Keratinocyte (primary cell): ENCODE data around the gene ARHGAP10. TPM values are rescaled to one million over a fixed set of nuclear protein-coding genes. Genes with fewer than 3 reads are reported as not detected.

ENCODE experiments used
- DNase-seq: peaks from one replicate; pipeline ENCODE4 v3.0.0-alpha.2; 2011; ENCODE audit warnings: low read depth, missing footprints, low spot score
- FAIRE-seq: peaks from 2 replicates; lab custom pipeline; 2011; peaks lifted over from hg19 to GRCh38; lab: Jason Lieb, UNC
- H2AFZ ChIP-seq: 2 replicates; pipeline ENCODE4 v1.6.0; 2012; ENCODE audit warnings: low read length, control low read depth, inconsistent platforms; ENCODE audit not compliant: control insufficient read depth
- H3K27ac ChIP-seq: 2 replicates; pipeline ENCODE4 v1.5.1; 2011; ENCODE audit warnings: low read length; ENCODE audit not compliant: control insufficient read depth, insufficient read depth
- H3K27me3 ChIP-seq: 3 replicates; pipeline ENCODE4 v1.6.0; 2011; ENCODE audit warnings: low read length; ENCODE audit not compliant: control insufficient read depth, insufficient read depth; ENCODE audit errors: extremely low read depth
- H3K36me3 ChIP-seq, 2 experiments: 2 replicates in 1 of 2; 3 replicates in 1 of 2; pipeline ENCODE4 v1.5.1; 2011; ENCODE audit warnings: low read length in 2 of 2, mild to moderate bottlenecking in 1 of 2; ENCODE audit not compliant: control insufficient read depth in 2 of 2, insufficient read depth in 2 of 2; ENCODE audit errors: extremely low read depth in 1 of 2
- H3K4me1 ChIP-seq: 3 replicates; pipeline ENCODE4 v1.5.1; 2011; ENCODE audit warnings: low read length; ENCODE audit not compliant: control insufficient read depth, insufficient read depth; ENCODE audit errors: extremely low read depth
- H3K4me2 ChIP-seq: 3 replicates; pipeline ENCODE4 v1.6.0; 2011; ENCODE audit warnings: low read depth, low read length; ENCODE audit not compliant: control insufficient read depth, insufficient read depth; ENCODE audit errors: extremely low read depth
- H3K4me3 ChIP-seq, 3 experiments: fragments of 200-600 bp in 1 of 3; sonication (generic) in 1 of 3; 2 replicates in 2 of 3; 3 replicates in 1 of 3; pipeline ENCODE4 v1.5.1; 2011 to 2016; ENCODE audit warnings: low read length in 3 of 3, mild to moderate bottlenecking in 3 of 3, control low read depth in 2 of 3, inconsistent platforms in 1 of 3, low read depth in 1 of 3, mixed read lengths in 1 of 3, mixed run types in 1 of 3, moderate library complexity in 1 of 3; ENCODE audit not compliant: control insufficient read depth in 2 of 3, insufficient read depth in 2 of 3; ENCODE audit errors: extremely low read depth in 1 of 3
- H3K79me2 ChIP-seq: 2 replicates; pipeline ENCODE4 v1.6.0; 2012; ENCODE audit warnings: low read length; ENCODE audit not compliant: control insufficient read depth, insufficient read depth
- H3K9ac ChIP-seq: 3 replicates; pipeline ENCODE4 v1.6.0; 2011; ENCODE audit warnings: low read length; ENCODE audit not compliant: control insufficient read depth, insufficient read depth; ENCODE audit errors: extremely low read depth
- H3K9me1 ChIP-seq: 3 replicates; pipeline ENCODE4 v1.6.0; 2011; ENCODE audit warnings: low read length; ENCODE audit not compliant: control insufficient read depth, insufficient read depth; ENCODE audit errors: extremely low read depth
- H3K9me3 ChIP-seq: 2 replicates; pipeline ENCODE4 v1.5.1; 2012; ENCODE audit warnings: low read depth, low read length; ENCODE audit not compliant: control insufficient read depth
- H4K20me1 ChIP-seq: 3 replicates; pipeline ENCODE4 v1.6.0; 2011; ENCODE audit warnings: low read length; ENCODE audit not compliant: control insufficient read depth, insufficient read depth; ENCODE audit errors: extremely low read depth
- EZH2 ChIP-seq: IDR thresholded peaks from one replicate; pipeline ENCODE4 v1.6.1; 2012; ENCODE audit warnings: inconsistent platforms, mild to moderate bottlenecking, low read length, moderate library complexity
- dilution Hi-C: fragments of 300-500 bp; cut with MboI; formaldehyde crosslinking; loops from one replicate; pipeline ENCODE4 v1.7.0; 2020; ENCODE audit warnings: low sequenced_read_pairs; ENCODE audit not compliant: extremely low pct_ligation_motif_present
- polyA plus RNA-seq, 5 experiments: library from polyadenylated mRNA; depleted of rRNA in 3 of 5; stranded (reverse) in 3 of 5; stranded (forward) in 1 of 5; unstranded in 1 of 5; fragments of >200 nt; gene quantifications; 1 replicate in 1 of 5; 2 replicates in 3 of 5; 3 replicates in 1 of 5; pipeline versions ENCODE4 v1.2.1 to v1.2.3, GENCODE V29; 2011 to 2012; ENCODE audit warnings: missing spikeins in 2 of 5, low read depth in 1 of 5, low replicate concordance in 1 of 5
- TF ChIP-seq, protein P1 (sequence below), 3 experiments: IDR thresholded peaks in 1 of 3; conservative IDR thresholded peaks in 1 of 3; optimal IDR thresholded peaks in 1 of 3; 2 replicates in 2 of 3; 3 replicates in 1 of 3; pipeline versions ENCODE3 to v1.5.1; 2011; ENCODE audit warnings: low read length in 3 of 3, mild to moderate bottlenecking in 3 of 3, moderate library complexity in 2 of 3, control low read depth in 1 of 3, inconsistent platforms in 1 of 3; ENCODE audit not compliant: insufficient read depth in 2 of 3; ENCODE audit errors: extremely low read depth in 1 of 3

The ARHGAP10 gene
- polyA plus RNA-seq, 1 donor (not counting 4 experiments of a cell fraction or from before 2014, with no cell fraction given): 18.7 TPM

DNA sequence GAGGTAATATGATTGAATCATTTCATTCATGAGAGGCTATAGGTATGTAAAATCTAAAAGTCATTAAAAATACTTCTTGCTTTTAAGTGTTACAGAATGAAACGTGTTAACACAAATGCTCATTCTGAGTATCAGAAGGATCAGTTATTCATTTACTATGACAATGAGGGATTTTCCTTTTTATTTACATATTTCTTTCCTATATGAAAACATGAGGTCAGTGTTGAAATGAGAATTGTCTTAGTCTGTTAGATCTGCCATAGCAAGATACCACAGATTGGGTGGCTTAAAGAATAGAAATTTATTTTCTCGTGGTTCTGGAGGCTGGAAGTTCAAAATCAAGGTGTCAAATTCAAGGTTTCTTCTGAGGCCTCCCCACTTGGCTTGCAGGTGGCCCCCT, 181.2 kb downstream of the ARHGAP10 start:
- dilution Hi-C loops: no loop called here
- Histone ChIP-seq H3K4me3 (no peak overlapping the region), H3K9me3 (no peaks in the 10 kb centered on the region), H3K9me1 (no peaks in the 10 kb centered on the region), H3K27ac (no peak overlapping the region), H3K4me1 (no peaks in the 10 kb centered on the region), H3K79me2 (no peaks in the 10 kb centered on the region), H3K4me2 (no peak overlapping the region), H3K36me3 (peaks cover 0 to 17% of the 10 kb centered on the region in 2 experiments), H3K9ac (no peak overlapping the region), H2AFZ (no peak overlapping the region), H4K20me1 (no peaks in the 10 kb centered on the region), H3K27me3 (no peaks in the 10 kb centered on the region)
- FAIRE-seq (no peak), DNase-seq (no peak)
- TF ChIP-seq, protein P1, sequence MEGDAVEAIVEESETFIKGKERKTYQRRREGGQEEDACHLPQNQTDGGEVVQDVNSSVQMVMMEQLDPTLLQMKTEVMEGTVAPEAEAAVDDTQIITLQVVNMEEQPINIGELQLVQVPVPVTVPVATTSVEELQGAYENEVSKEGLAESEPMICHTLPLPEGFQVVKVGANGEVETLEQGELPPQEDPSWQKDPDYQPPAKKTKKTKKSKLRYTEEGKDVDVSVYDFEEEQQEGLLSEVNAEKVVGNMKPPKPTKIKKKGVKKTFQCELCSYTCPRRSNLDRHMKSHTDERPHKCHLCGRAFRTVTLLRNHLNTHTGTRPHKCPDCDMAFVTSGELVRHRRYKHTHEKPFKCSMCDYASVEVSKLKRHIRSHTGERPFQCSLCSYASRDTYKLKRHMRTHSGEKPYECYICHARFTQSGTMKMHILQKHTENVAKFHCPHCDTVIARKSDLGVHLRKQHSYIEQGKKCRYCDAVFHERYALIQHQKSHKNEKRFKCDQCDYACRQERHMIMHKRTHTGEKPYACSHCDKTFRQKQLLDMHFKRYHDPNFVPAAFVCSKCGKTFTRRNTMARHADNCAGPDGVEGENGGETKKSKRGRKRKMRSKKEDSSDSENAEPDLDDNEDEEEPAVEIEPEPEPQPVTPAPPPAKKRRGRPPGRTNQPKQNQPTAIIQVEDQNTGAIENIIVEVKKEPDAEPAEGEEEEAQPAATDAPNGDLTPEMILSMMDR (optimal IDR thresholded peaks at IDR 0.05 in 1 of 3, IDR thresholded peaks at IDR 0.05 in 1 of 3, conservative IDR thresholded peaks at IDR 0.05 in 1 of 3; ENCODE audit: extremely low read depth in 1 of 3, insufficient read depth in 2 of 3, low read length in 3 of 3): no peak
- TF ChIP-seq EZH2: no peak

DNA sequence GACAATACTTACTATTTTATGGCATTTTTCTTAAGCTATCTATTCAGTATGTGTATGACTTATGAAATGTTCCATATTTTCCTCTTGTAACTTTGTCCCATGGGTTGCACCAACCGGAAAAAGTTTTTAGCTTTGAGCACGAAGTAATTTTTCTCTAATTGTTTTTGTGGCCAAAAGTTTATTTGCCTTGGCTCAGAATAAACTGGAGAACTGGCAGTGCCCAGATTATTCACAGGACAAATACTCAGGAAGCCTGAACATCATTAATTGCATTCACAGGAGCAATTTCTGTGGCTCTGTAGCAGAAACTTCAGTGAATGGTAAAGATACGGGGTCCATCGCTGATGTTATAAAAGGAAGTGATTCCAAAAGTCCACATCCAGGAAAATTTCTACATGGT, 184.5 kb downstream of the ARHGAP10 start:
- H3K4me1 ChIP-seq: no peaks in the 10 kb centered on the region
- no peak overlapping the region for H3K4me2 ChIP-seq
- no peaks in the 10 kb centered on the region for H3K27me3 ChIP-seq
- no peak overlapping the region for H3K27ac ChIP-seq
- no peak for FAIRE-seq
- DNase-seq: no peak
- no peak overlapping the region for H3K9ac ChIP-seq
- H3K9me3 ChIP-seq: no peaks in the 10 kb centered on the region
- peaks cover under 1 to 13% of the 10 kb centered on the region in 2 experiments for H3K36me3 ChIP-seq
- no peak overlapping the region for H3K4me3 ChIP-seq
- no peaks in the 10 kb centered on the region for H4K20me1 ChIP-seq
- H3K9me1 ChIP-seq: no peaks in the 10 kb centered on the region
- H2AFZ ChIP-seq: no peak overlapping the region
- no peaks in the 10 kb centered on the region for H3K79me2 ChIP-seq
- TF ChIP-seq, protein P1 (optimal IDR thresholded peaks at IDR 0.05 in 1 of 3, IDR thresholded peaks at IDR 0.05 in 1 of 3, conservative IDR thresholded peaks at IDR 0.05 in 1 of 3; ENCODE audit: extremely low read depth in 1 of 3, insufficient read depth in 2 of 3, low read length in 3 of 3): no peak
- TF ChIP-seq EZH2: no peak
- dilution Hi-C loops: no loop called here
